ENCODE data around the gene KCNK17. TPM values are rescaled to one million over a fixed set of nuclear protein-coding genes. Genes with fewer than 3 reads are reported as not detected.

Gene KCNK17
- total RNA-seq, 2 donors from 2014 or later = 0.37 TPM; not detected in 1

DNA sequence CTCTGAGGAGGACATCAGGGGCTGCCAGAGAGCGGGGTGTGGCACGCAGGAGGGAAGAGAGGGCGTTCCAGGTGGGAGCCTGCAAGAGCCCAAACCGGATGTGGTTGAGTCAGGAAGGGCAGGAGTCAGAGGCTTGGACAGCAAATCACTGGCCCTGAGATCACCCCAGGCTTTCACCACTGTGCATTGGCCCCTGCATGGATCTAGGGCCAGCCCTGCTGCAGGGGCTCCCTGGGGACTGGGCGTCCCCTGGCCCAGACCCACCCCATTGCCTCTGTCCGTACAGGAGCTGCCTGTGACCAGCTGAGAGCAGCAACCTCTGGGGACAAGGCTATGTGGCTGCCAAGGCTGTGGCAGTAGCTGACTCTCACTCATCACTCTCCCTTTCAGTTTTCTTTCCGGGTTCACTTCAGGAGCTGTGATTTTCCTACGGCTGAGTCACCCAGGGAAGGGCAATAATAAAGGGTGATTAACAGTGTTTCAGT lies 33.9 kb downstream of the KCNK17 start:
- Histone ChIP-seq H3K9ac (ENCODE audit: extremely low read depth, low read length, poor library complexity, severe bottlenecking) (no peak overlapping the region), H3K36me3 (ENCODE audit: control insufficient read depth, insufficient read depth, low read length) (no peaks in the 10 kb centered on the region), H3K4me1 (ENCODE audit: control insufficient read depth, insufficient read depth, low read length) (no peaks in the 10 kb centered on the region), H3K4me3 (ENCODE audit: low read length) (no peak overlapping the region), H3K27me3 (ENCODE audit: control insufficient read depth, insufficient read depth, low read length, poor library complexity, severe bottlenecking) (peaks cover 10% of the 10 kb centered on the region), H3K9me3 (ENCODE audit: control insufficient read depth, low read length) (no peaks in the 10 kb centered on the region), H3K27ac (ENCODE audit: low read depth, low read length) (no peak overlapping the region)
- peaks cover 2% of the 10 kb centered on the region for H3K4me1 Mint-ChIP-seq
- 80 to 87% methylated on average over 2 to 8 of the region's 8 CpGs for WGBS, 2 experiments (ENCODE audit: insufficient coverage in 1 of 2, insufficient read length in 1 of 2)
- no peaks in the 10 kb centered on the region for H3K36me3 Mint-ChIP-seq (ENCODE audit: low read depth)
- H3K27ac Mint-ChIP-seq = no peak overlapping the region
- no peak overlapping the region for H3K4me3 Mint-ChIP-seq
- DNase-seq = peak; percentile 54
- no peaks in the 10 kb centered on the region for H3K9me3 Mint-ChIP-seq
- peaks cover 11% of the 10 kb centered on the region for H3K27me3 Mint-ChIP-seq (ENCODE audit: insufficient read depth)
- TF ChIP-seq, protein P1, sequence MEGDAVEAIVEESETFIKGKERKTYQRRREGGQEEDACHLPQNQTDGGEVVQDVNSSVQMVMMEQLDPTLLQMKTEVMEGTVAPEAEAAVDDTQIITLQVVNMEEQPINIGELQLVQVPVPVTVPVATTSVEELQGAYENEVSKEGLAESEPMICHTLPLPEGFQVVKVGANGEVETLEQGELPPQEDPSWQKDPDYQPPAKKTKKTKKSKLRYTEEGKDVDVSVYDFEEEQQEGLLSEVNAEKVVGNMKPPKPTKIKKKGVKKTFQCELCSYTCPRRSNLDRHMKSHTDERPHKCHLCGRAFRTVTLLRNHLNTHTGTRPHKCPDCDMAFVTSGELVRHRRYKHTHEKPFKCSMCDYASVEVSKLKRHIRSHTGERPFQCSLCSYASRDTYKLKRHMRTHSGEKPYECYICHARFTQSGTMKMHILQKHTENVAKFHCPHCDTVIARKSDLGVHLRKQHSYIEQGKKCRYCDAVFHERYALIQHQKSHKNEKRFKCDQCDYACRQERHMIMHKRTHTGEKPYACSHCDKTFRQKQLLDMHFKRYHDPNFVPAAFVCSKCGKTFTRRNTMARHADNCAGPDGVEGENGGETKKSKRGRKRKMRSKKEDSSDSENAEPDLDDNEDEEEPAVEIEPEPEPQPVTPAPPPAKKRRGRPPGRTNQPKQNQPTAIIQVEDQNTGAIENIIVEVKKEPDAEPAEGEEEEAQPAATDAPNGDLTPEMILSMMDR (conservative IDR thresholded peaks at IDR 0.05) = no peak

DNA sequence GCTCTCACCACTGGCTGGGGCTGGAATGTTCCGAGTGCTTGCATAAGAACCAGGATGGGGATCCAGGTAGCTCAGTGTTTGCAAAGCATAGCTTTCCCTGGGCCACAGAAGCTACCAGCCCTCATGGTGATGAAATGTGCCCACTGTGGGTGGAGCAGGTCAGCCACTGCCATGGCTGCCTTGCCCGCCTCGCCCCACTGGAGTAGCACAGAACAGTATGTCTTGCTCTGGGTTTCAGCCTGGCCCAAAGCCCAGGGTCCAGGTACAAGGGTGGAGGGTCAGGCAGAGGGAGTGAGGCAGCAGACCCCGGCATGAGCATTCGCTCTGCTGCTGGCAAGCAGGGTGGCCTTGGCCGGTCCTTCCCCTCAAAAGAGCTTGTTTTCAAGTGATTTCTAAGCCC lies 34.7 kb downstream of the KCNK17 start:
- Histone ChIP-seq H3K9ac (ENCODE audit: extremely low read depth, low read length, poor library complexity, severe bottlenecking) (no peak overlapping the region), H3K27me3 (ENCODE audit: control insufficient read depth, insufficient read depth, low read length, poor library complexity, severe bottlenecking) (peaks cover 10% of the 10 kb centered on the region), H3K36me3 (ENCODE audit: control insufficient read depth, insufficient read depth, low read length) (no peaks in the 10 kb centered on the region), H3K27ac (ENCODE audit: low read depth, low read length) (no peak overlapping the region), H3K4me3 (ENCODE audit: low read length) (no peak overlapping the region), H3K9me3 (ENCODE audit: control insufficient read depth, low read length) (no peaks in the 10 kb centered on the region), H3K4me1 (ENCODE audit: control insufficient read depth, insufficient read depth, low read length) (no peaks in the 10 kb centered on the region)
- no peaks in the 10 kb centered on the region for H3K36me3 Mint-ChIP-seq (ENCODE audit: low read depth)
- H3K27ac Mint-ChIP-seq = no peak overlapping the region
- no peaks in the 10 kb centered on the region for H3K9me3 Mint-ChIP-seq
- no peak overlapping the region for H3K4me3 Mint-ChIP-seq
- H3K27me3 Mint-ChIP-seq (ENCODE audit: insufficient read depth) = peaks cover 11% of the 10 kb centered on the region
- peaks cover 2% of the 10 kb centered on the region for H3K4me1 Mint-ChIP-seq
- WGBS, 2 experiments (ENCODE audit: insufficient coverage in 1 of 2, insufficient read length in 1 of 2) = 92 to 100% methylated on average over 4 to 6 of the region's 6 CpGs
- TF ChIP-seq, protein P1 (conservative IDR thresholded peaks at IDR 0.05) = no peak
- peak; percentile 29 for DNase-seq

DNA sequence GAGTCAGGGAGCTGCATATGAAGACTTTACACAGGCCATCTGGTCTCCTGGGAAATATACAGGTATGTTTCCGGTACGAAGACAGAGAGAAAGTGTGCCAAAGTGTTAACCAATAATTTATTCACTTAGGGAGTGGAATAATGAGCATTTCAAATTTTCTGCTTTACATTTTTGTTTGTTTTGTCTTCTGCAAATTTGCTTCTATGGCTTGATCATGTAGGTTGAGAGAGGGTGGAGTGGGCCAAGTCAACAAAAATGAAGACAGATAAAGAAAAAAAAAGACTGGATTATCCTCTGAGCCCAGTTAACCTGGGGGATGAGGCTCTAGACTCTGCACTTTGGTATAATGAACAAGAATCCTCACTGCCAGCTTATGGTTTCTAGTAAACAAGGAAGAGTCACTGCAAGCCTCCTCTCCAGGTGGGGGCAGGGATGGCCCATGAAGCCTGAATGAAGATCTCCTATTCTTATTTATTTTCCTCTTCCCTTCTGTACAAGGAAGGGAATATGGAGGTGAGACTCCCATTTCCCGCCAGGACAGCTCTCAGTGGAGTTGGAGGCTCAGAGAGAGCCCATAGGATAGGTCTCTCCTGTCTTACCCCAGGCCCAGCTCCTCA lies 37.7 kb downstream of the KCNK17 start:
- H3K36me3 Mint-ChIP-seq (ENCODE audit: low read depth) = no peaks in the 10 kb centered on the region
- H3K36me3 ChIP-seq (ENCODE audit: control insufficient read depth, insufficient read depth, low read length) = no peaks in the 10 kb centered on the region
- peaks cover 10% of the 10 kb centered on the region for H3K27me3 ChIP-seq (ENCODE audit: control insufficient read depth, insufficient read depth, low read length, poor library complexity, severe bottlenecking)
- H3K9me3 Mint-ChIP-seq = no peaks in the 10 kb centered on the region
- H3K4me1 Mint-ChIP-seq = peaks cover 10% of the 10 kb centered on the region
- H3K27ac Mint-ChIP-seq = no peak overlapping the region
- no peak overlapping the region for H3K4me3 ChIP-seq (ENCODE audit: low read length)
- no peaks in the 10 kb centered on the region for H3K4me1 ChIP-seq (ENCODE audit: control insufficient read depth, insufficient read depth, low read length)
- no peak overlapping the region for H3K27ac ChIP-seq (ENCODE audit: low read depth, low read length)
- H3K27me3 Mint-ChIP-seq (ENCODE audit: insufficient read depth) = peaks cover 8% of the 10 kb centered on the region
- no peak overlapping the region for H3K9ac ChIP-seq (ENCODE audit: extremely low read depth, low read length, poor library complexity, severe bottlenecking)
- H3K4me3 Mint-ChIP-seq = no peak overlapping the region
- no peak for DNase-seq
- WGBS, 2 experiments (ENCODE audit: insufficient coverage in 1 of 2, insufficient read length in 1 of 2) = 95 to 100% methylated on average over 1 to 3 of the region's 3 CpGs
- TF ChIP-seq, protein P1 (conservative IDR thresholded peaks at IDR 0.05) = no peak
- no peaks in the 10 kb centered on the region for H3K9me3 ChIP-seq (ENCODE audit: control insufficient read depth, low read length)

All from endodermal cell (in vitro differentiated cells).